Activated CD4-positive, CD25-positive, alpha-beta regulatory T cell treated with anti-CD3 and anti-CD28 coated beads, Interleukin-2, amount 50 U/mL, for 16 hours (primary cell): ENCODE measurements around the gene STAMBP.

Source experiments
- DNase-seq: peaks from one replicate; pipeline ENCODE4 v3.0.0-alpha.2; 2020; ENCODE audit warnings: low read depth, low spot score

Gene STAMBP

GRCh38 chr2:73904952-73905351, 76.2 kb downstream of the STAMBP start:
- no peak for DNase-seq

DNA sequence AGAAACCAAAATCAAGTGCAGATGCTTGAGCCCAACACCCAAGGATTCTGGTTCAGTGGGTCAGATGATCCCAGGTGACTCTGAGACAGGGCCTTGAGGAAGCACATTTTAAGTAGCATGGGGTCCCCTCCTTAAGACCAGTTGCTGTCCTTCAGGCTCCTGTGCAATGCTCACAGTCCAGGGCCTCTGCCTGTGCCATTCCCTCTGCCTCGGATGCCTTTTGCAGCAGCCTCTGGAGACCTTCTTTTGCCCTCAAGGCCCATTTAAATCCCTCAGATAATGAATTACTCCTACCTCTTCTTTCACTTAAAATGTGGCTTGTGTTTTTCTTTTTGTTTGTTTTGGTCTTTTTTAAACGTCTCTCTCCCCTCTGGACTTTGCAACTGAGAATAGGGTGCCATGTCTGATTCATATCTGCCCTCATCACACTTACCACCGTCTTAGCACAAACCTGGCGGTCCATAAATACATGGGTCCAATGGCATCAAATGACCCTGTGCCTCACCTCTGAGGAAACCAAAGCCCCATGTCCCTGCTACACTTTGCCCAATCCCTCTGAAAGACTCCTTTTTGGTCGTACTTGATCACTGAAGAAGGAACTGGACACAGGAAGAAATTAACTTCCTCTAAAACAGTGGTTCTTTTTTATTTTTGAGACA, 78.2 kb downstream of the STAMBP start:
- no peak for DNase-seq

GRCh38 chr2:73907840-73908452, 79.2 kb downstream of the STAMBP start:
- peak; percentile 24 for DNase-seq

DNA sequence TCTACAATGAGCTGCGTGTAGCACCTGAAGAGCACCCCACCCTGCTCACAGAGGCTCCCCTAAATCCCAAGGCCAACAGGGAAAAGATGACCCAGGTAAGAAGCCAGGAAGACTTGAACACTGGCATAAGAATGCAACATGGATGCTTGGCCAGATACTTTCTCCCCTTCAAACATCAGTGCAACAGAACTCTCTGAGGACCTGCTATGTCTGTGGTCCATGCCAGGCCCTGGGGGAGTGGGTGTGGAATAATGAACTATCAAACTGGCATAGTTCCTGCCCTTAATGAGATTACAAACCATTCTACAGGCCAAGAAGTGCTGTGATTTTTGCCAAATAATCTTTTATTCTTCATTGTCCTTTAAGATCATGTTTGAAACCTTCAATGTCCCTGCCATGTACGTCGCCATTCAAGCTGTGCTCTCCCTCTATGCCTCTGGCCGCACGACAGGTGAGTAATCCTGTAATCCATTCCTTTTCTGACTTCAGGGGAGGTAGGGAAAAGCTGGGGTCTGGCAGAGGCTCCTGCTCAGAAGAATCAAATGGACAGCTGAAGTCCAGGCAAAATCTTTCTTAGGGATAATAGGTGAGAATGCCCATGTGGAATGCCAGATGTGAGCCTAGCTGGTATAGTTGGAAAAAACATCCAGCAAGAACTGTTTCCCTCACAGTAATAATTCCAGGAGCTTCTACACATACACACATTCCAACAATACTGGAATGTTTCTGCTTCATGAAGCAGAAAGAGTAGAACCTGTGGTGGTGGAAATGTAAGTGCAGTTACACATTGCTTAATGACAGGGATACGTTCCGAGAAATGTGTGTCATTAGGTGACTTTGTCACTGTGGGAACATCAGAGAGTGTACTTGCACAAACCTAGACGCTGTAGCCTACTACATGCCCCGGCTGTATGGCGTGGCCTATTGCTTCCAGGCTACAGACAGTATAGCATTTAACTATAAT, 80.2 kb downstream of the STAMBP start:
- DNase-seq, result no peak

DNA sequence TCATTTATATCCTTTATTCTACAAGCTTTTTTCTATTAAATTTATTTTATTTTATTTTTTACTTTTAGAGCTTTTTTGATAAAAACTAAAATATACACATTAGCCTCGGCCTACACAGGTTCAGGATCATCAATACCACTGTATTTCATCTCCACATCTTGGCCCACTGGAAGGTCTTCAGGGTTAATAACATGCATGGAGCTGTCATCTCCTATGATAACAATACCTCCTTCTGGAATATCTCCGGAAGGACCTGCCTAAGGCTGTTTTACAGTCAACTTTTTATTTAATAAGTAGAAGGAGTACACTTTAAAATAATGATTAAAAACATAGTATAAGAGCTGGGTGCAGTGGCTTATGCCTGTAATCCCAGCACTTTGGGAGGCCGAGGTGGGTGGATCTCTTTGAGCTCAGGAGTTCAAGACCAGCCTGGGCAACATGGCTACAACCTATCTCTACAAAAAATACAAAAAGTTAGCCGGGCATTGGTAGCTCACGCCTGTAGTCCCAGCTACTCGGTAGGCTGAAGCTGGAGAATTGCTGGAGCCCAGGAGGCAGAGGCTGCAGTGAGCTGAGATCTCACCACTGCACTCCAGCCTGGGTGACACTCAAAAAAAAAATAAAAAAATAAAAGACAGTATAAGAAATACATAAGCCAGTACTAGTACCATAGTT, 82.2 kb downstream of the STAMBP start:
- DNase-seq, result no peak

DNA sequence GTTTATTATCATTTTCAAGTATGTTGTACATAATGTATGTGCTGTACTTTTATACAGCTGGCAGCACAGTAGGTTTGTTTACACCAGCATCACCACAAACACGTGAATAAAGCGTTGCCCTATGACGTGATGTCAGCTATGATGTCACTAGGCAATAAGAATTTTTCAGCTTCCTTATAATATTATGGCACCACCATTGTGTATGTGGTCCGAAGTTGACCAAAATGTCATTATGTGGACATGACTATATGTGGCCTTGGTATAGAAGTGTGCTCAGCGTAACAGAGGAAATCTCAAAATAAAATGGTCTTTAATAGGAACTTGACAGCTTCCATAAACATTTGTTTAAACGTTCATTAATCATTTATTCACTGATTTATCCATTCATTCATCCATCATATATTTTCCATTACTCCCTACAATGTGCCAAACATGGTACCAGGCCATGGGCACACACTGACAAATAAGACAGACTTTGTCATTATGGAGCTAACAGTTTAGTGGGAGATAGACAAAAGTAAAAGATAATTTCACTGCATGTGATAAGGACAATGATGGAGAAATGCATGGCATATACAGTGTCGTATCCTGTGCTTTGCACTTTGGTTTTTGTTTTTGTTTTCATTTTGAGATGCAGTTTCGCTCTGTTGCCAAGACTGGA, 82.9 kb downstream of the STAMBP start:
- no peak for DNase-seq

GRCh38 chr2:73913414-73914054, 84.8 kb downstream of the STAMBP start:
- DNase-seq, result no peak

DNA sequence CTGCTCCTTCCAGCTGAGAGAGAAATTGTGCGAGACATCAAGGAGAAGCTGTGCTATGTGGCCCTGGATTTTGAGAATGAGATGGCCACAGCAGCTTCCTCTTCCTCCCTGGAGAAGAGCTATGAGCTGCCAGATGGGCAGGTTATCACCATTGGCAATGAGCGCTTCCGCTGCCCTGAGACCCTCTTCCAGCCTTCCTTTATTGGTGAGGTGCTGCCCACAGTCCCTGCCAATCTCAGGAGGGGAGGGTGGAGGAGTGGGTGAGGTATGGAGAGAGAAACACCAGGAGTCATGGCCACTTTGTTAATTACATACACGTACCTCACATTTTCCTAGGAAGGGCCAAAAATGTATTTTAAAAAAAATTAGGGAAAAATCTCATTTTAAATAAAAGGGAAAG, 85.9 kb downstream of the STAMBP start:
- DNase-seq, result no peak

- DNase-seq, result no peak
These were observed 86.8 kb downstream of the STAMBP start for GRCh38 chr2:73915437-73915993.

- DNase-seq, result no peak
These were observed 87.9 kb downstream of the STAMBP start for GRCh38 chr2:73916666-73917065.

GRCh38 chr2:73917296-73917695, 88.5 kb downstream of the STAMBP start:
- DNase-seq, result no peak

- DNase-seq, result no peak
These were observed 89.0 kb downstream of the STAMBP start for GRCh38 chr2:73917696-73918207.

GRCh38 chr2:73918856-73919255, 90.1 kb downstream of the STAMBP start:
- DNase-seq, result no peak

- no peak for DNase-seq
These were observed 91.0 kb downstream of the STAMBP start for GRCh38 chr2:73919596-73920228.

- no peak for DNase-seq
These were observed 92.1 kb downstream of the STAMBP start for GRCh38 chr2:73920577-73921545.

- no peak for DNase-seq
These were observed 92.8 kb downstream of the STAMBP start for GRCh38 chr2:73921581-73921980.

DNA sequence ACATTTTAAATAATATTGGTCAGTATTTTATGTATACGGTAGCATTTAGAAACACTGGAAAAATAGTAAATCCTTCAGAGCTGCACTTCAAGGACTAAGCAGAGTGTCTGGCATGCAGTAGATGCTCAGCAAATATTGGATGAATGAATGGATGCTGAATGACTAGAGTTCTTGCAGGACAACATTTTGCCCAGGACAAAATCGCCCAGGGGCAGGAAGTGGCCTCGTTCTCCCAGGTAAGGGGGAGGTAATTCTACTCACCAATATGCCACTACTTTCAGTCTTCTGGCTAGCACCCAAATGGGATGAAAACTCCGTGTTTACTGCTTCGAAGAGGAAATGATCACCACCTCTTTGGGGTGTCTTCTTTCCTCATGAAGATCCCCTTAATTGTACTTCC, 93.9 kb downstream of the STAMBP start:
- no peak for DNase-seq
